MCF 10A (cell line): ENCODE results near the gene SRSF9. TPM values are rescaled to one million over a fixed set of nuclear protein-coding genes. Genes with fewer than 3 reads are reported as not detected.

Source experiments
- BruUV-seq: library from RNA; stranded (reverse); fragments of 400-500 nt; replicated peaks from 2 replicates; lab custom pipeline; 2021; lab: Mats Ljungman, UMichigan
- CTCF ChIA-PET: fragments of 300-600 bp; sonication (Branson Sonifier 250); formaldehyde crosslinking; extraction: SDS; loops from one replicate; lab custom pipeline; 2021; ENCODE audit warnings: antibody characterized with exemption, inconsistent platforms; lab: Yijun Ruan, JAX
- POLR2A ChIA-PET: fragments of 300-600, 350-650 bp; sonication (Branson Sonifier 250); formaldehyde crosslinking; extraction: SDS; loops from one replicate; lab custom pipeline; 2020; ENCODE audit warnings: antibody characterized with exemption, inconsistent platforms; lab: Yijun Ruan, JAX
- DNase-seq: peaks from one replicate; pipeline ENCODE4 v3.0.0-alpha.2; 2018; ENCODE audit not compliant: unreplicated experiment
- H3K27ac Mint-ChIP-seq: one replicate; pipeline ENCODE4 v1.8.0; 2022; ENCODE audit warnings: mild to moderate bottlenecking, low read depth, mixed read lengths; ENCODE audit not compliant: unreplicated experiment
- H3K27me3 Mint-ChIP-seq: one replicate; pipeline ENCODE4 v1.8.0; 2022; ENCODE audit warnings: mixed read lengths; ENCODE audit not compliant: insufficient read depth, unreplicated experiment
- H3K36me3 Mint-ChIP-seq: one replicate; pipeline ENCODE4 v1.8.0; 2022; ENCODE audit warnings: mild to moderate bottlenecking, moderate library complexity, mixed read lengths; ENCODE audit not compliant: insufficient read depth, unreplicated experiment
- H3K4me1 Mint-ChIP-seq: one replicate; pipeline ENCODE4 v1.8.0; 2022; ENCODE audit warnings: mixed read lengths; ENCODE audit not compliant: insufficient read depth, unreplicated experiment
- H3K4me3 Mint-ChIP-seq: one replicate; pipeline ENCODE4 v1.8.0; 2022; ENCODE audit warnings: mild to moderate bottlenecking, moderate library complexity, mixed read lengths; ENCODE audit not compliant: unreplicated experiment
- H3K9me3 Mint-ChIP-seq: one replicate; pipeline ENCODE4 v1.8.0; 2022; ENCODE audit warnings: mixed read lengths; ENCODE audit not compliant: unreplicated experiment
- intact Hi-C: fragments of 100-400 bp; cut with micrococcal nuclease; formaldehyde crosslinking; loops from 2 replicates; pipeline ENCODE4 v1.14.1; 2022
- total RNA-seq: library from RNA; stranded (reverse); gene quantifications from 2 replicates; pipeline ENCODE4 v1.2.3, GENCODE V29; 2022
- TF ChIP-seq, protein P1 (sequence below): fragments of 200-600 bp; IDR thresholded peaks from one replicate; pipeline ENCODE4 v1.8.0; 2022; ENCODE audit warnings: antibody characterized with exemption, mild to moderate bottlenecking; ENCODE audit not compliant: unreplicated experiment

Gene SRSF9
- total RNA-seq, 1 experiment from 2014 or later = 193 TPM

GRCh38 chr12:120438495-120439198, 30.9 kb downstream of the SRSF9 start:
- H3K9me3 Mint-ChIP-seq = no peaks in the 10 kb centered on the region
- ChIA-PET POLR2A (interaction anchor here (0.6 to 2.8 kb wide), 19 partner anchors 7 to 1982 kb away, joined by 3 to 21 read pairs (median 5); partner anchors contain the start of genes DYNLL1, GATC, RNF10 and RNU4-1), CTCF (interaction anchor here (0.6 to 5.6 kb wide), 13 partner anchors 9 to 911 kb away, joined by 3 to 40 read pairs (median 4); partner anchors contain the start of gene SRSF9)
- intact Hi-C loops = loop anchor here (2.0 to 10.0 kb wide), 3 partner anchors 82 to 536 kb away; partner anchors contain the start of genes HNF1A and PLA2G1B
- peak; percentile 10 for DNase-seq
- H3K27me3 Mint-ChIP-seq = no peaks in the 10 kb centered on the region
- H3K4me1 Mint-ChIP-seq = peaks cover 6% of the 10 kb centered on the region
- BruUV-seq = TSS peak; percentile 72
- TF ChIP-seq, protein P1, sequence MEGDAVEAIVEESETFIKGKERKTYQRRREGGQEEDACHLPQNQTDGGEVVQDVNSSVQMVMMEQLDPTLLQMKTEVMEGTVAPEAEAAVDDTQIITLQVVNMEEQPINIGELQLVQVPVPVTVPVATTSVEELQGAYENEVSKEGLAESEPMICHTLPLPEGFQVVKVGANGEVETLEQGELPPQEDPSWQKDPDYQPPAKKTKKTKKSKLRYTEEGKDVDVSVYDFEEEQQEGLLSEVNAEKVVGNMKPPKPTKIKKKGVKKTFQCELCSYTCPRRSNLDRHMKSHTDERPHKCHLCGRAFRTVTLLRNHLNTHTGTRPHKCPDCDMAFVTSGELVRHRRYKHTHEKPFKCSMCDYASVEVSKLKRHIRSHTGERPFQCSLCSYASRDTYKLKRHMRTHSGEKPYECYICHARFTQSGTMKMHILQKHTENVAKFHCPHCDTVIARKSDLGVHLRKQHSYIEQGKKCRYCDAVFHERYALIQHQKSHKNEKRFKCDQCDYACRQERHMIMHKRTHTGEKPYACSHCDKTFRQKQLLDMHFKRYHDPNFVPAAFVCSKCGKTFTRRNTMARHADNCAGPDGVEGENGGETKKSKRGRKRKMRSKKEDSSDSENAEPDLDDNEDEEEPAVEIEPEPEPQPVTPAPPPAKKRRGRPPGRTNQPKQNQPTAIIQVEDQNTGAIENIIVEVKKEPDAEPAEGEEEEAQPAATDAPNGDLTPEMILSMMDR = no peak
- peak overlapping the region; percentile 98 for H3K4me3 Mint-ChIP-seq
- peak overlapping the region; percentile 92 for H3K27ac Mint-ChIP-seq
- H3K36me3 Mint-ChIP-seq = peaks cover 49% of the 10 kb centered on the region

GRCh38 chr12:120437735-120438494, 31.6 kb downstream of the SRSF9 start, which contains the start of gene COX6A1:
Gene COX6A1, plus strand, starts transcription at chr12:120438113. Its CDS starts 14 bp downstream, at chr12:120438127.
- H3K27ac Mint-ChIP-seq = peak within 1 kb of the TSS; percentile 92
- peaks cover 6% of the 10 kb centered on the region for H3K4me1 Mint-ChIP-seq
- H3K4me3 Mint-ChIP-seq = peak within 1 kb of the TSS; percentile 98
- no TSS peak for BruUV-seq
- H3K36me3 Mint-ChIP-seq = peaks cover 41% of the 10 kb centered on the region
- intact Hi-C loops = loop anchor here (2.0 to 10.0 kb wide), 3 partner anchors 81 to 537 kb away; partner anchors contain the start of genes HNF1A and PLA2G1B
- no peaks in the 10 kb centered on the region for H3K9me3 Mint-ChIP-seq
- DNase-seq = peak; percentile 98
- TF ChIP-seq, protein P1 = no peak
- CTCF ChIA-PET = interaction anchor here (0.5 to 5.6 kb wide), 10 partner anchors 8 to 1005 kb away, joined by 3 to 40 read pairs (median 4); partner anchors contain the start of gene SRSF9
- H3K27me3 Mint-ChIP-seq = no peaks in the 10 kb centered on the region
- POLR2A ChIA-PET = interaction anchor here (0.6 to 2.8 kb wide), 23 partner anchors 8 to 1983 kb away, joined by 3 to 21 read pairs (median 4); partner anchors contain the start of genes DYNLL1, GATC, RNF10 and RNU4-1

DNA sequence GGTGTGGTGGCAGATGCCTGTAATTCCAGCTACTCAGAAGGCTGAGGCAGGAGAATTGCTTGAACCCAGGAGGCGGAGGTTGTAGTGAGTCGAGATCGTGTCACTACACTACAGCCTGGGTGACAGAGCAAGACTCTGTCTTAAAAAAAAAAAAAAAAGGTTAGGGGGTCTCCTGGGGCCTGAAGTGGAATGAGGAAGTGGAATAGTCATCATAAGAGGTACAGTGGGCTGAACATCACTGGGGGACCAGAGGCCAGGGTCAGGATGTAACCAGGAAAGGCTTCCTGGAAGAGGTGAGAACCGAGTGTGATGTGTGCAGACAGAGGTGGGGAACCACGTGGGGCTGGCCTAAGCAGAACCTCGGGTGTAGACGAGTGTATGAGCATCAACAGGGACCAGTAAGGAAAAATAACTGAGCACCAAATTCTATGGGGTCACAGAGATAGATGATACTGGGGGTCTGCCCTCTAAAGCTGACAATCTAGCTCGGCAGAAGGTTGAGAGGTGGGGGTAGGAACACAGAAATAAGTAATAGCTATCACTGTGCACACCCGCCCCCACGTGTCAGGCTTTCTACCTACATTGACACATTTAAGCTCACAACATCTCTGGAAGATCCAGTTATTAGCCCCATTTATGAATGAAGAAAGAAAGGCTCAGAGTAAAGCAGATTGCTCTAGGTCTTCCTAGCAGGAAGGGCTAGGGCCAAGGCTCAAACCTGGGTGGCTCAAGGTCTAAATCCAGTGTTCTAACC, 36.6 kb downstream of the SRSF9 start:
- no TSS peak for BruUV-seq
- Mint-ChIP-seq H3K4me3 (no peak overlapping the region), H3K9me3 (no peaks in the 10 kb centered on the region), H3K4me1 (peaks cover 5% of the 10 kb centered on the region), H3K36me3 (peaks cover 4% of the 10 kb centered on the region), H3K27ac (no peak overlapping the region), H3K27me3 (no peaks in the 10 kb centered on the region)
- TF ChIP-seq, protein P1 = no peak
- intact Hi-C loops = loop anchor here (10.0 kb wide), 2 partner anchors 108 to 542 kb away; partner anchors contain the start of genes HNF1A and PLA2G1B
- DNase-seq = no peak
- POLR2A ChIA-PET = interaction anchor here (0.7 to 0.8 kb wide), 2 partner anchors 33 to 102 kb away, joined by 3 read pairs; no protein-coding TSS in a partner anchor
- CTCF ChIA-PET = interaction anchor here (0.6 to 1.4 kb wide), 10 partner anchors 11 to 131 kb away, joined by 3 to 7 read pairs (median 3); partner anchors contain the start of gene SIRT4
